ENCODE results near the gene ZNF805. TPM values are rescaled to one million over a fixed set of nuclear protein-coding genes. Genes with fewer than 3 reads are reported as not detected.
A peak's percentile ranks its signal among the peaks of the same experiment; 100 is the strongest.
"Not testable (repeated sequence)": the region's sequence is repeated elsewhere in the genome, so short reads cannot be mapped to it uniquely, and the experiment has no call there.

ZNF805 gene
- total and polyA plus RNA-seq, 11 donors, result 0.80 to 15.3 (median 10.2) TPM

GRCh38 chr19:57273014-57273413 lies 32.6 kb downstream of the ZNF805 start:
- Histone ChIP-seq H3K4me1 (no peaks in the 10 kb centered on the region), H3K27ac (no peak overlapping the region), H3K27me3 (no peaks in the 10 kb centered on the region), H3K4me3 (no peak overlapping the region), H3K9me3 (no peaks in the 10 kb centered on the region), H3K36me3 (peaks cover 0 to 36% (median 13%) of the 10 kb centered on the region in 9 donors)
- WGBS, 4 donors, result 50 to 87% (median 73%) methylated on average over 1 of the region's 1 CpG
- intact Hi-C loops (cut with DNase I), result no loop called here
- TF ChIP-seq CTCF (IDR thresholded peaks at IDR 0.05), result no peak
- TF ChIP-seq POLR2A (IDR thresholded peaks at IDR 0.05), result no peak
- ATAC-seq (no peak), DNase-seq (no peak)

- H3K36me3 ChIP-seq, result peaks cover 0 to 27% (median 4%) of the 10 kb centered on the region in 9 donors
- H3K9me3 ChIP-seq, result no peaks in the 10 kb centered on the region
- H3K4me3 ChIP-seq, result no peak overlapping the region
- peaks cover under 1 to 16% (median 9%) of the 10 kb centered on the region in 12 donors for H3K4me1 ChIP-seq
- WGBS, 4 donors, result 75 to 100% (median 81%) methylated on average over 1 of the region's 1 CpG
- H3K27ac ChIP-seq, result no peak overlapping the region
- intact Hi-C loops (cut with DNase I), result loop anchor here in 4 of 10 donors (5.0 kb wide), 2 partner anchors 34 to 46 kb away; partner anchors contain the start of genes ZNF805 (in 3 of the 4) and ZNF543 (in 1 of the 4)
- H3K27me3 ChIP-seq, result no peaks in the 10 kb centered on the region
- TF ChIP-seq CTCF (IDR thresholded peaks at IDR 0.05) (no peak), POLR2A (IDR thresholded peaks at IDR 0.05) (no peak)
- ATAC-seq (no peak), DNase-seq (no peak)
Observed at GRCh38 chr19:57276430-57276829, 36.0 kb downstream of the ZNF805 start.

- intact Hi-C loops (cut with DNase I), result loop anchor here in 4 of 10 donors (5.0 kb wide), 2 partner anchors 36 to 44 kb away; partner anchors contain the start of genes ZNF805 (in 3 of the 4) and ZNF543 (in 1 of the 4)
- peaks cover 8 to 35% (median 24%) of the 10 kb centered on the region in 12 donors for H3K4me1 ChIP-seq
- H3K27ac ChIP-seq, ATAC-seq, H3K27me3 ChIP-seq, H3K9me3 ChIP-seq, H3K4me3 ChIP-seq, DNase-seq: not testable (repeated sequence)
- 73 to 76% (median 74%) methylated on average over 2 of the region's 2 CpGs for WGBS, 4 donors
- peaks cover 0 to 21% (median 6%) of the 10 kb centered on the region in 9 donors for H3K36me3 ChIP-seq
Observed at GRCh38 chr19:57278481-57278880, 38.0 kb downstream of the ZNF805 start.

GRCh38 chr19:57279418-57280164 lies 39.2 kb downstream of the ZNF805 start:
- peaks cover 8 to 45% (median 29%) of the 10 kb centered on the region in 12 donors for H3K4me1 ChIP-seq
- H3K4me3 ChIP-seq, result peak overlapping the region; percentile 68 to 99 (median 92)
- 4 to 6% (median 5%) methylated on average over 25 of the region's 25 CpGs for WGBS, 4 donors
- peak overlapping the region; percentile 94 to 100 (median 99) for H3K27ac ChIP-seq
- peak; percentile 92 to 95 (median 92) for DNase-seq
- TF ChIP-seq CTCF (IDR thresholded peaks at IDR 0.05), result peak in 10 of 12 donors; percentile 11 to 66 (median 46)
- peak in 1 of 2 donors; percentile 54 for TF ChIP-seq POLR2A (IDR thresholded peaks at IDR 0.05)
- no peaks in the 10 kb centered on the region for H3K27me3 ChIP-seq
- H3K36me3 ChIP-seq, result peaks cover 0 to 24% (median 15%) of the 10 kb centered on the region in 9 donors
- intact Hi-C loops (cut with DNase I), result loop anchor here in 9 of 10 donors (1.0 to 10.0 kb wide), 10 partner anchors 37 to 83 kb away; partner anchors contain the start of genes ZNF805 (in 7 of the 9), ZNF304 (in 5 of the 9), ZNF543 (in 3 of the 9) and TRAPPC2B (in 1 of the 9)
- peak; percentile 96 to 98 (median 97) for ATAC-seq
- no peaks in the 10 kb centered on the region for H3K9me3 ChIP-seq

Measured in heart left ventricle (tissue), 16 donors.